ENCODE data around the gene ZBTB46. TPM values are rescaled to one million over a fixed set of nuclear protein-coding genes. Genes with fewer than 3 reads are reported as not detected.

Gene ZBTB46
- total RNA-seq, 2 donors from 2014 or later = 2.1 to 3.2 TPM

DNA sequence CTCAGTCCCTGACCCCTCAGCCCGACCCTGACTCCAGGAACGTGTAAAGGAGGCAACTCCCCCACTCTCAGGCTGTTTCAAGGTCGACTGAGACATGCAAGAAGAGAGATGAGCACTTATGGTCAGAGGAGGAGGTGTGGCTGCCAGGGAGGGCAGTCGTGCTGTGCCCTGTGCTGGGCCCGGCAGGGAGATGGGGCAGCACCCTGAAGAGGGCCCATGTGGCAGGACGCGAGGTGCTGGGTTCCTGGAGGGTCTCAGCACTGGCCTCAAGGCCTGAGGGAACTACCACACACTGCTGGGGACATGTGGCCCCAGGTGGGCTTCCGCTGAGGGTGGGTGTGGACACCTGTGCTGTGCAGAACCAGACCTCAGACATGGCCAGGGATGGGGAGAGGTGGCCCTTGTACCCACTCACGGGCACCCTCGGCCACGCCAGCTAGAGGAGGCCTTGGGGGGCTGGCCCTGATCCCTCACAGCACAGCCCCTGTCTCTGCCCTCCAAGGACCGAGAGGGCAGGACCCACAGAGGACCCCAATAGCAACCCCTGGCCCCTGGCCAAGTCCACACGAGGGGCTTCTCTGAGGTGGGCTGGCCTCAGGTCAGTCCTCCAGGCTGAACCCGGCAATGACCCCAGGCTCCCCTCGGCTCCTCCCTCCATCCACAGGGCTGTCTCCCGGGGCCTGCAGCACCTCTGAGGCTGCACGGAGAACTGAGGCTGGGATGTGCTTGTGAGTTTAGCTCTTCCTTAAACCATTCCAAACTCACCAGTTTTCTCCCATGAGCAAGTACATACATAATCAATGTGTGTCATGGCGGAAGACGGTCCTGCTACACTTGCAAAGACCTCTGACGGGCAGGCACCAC lies 82.8 kb downstream of the ZBTB46 start:
- H3K4me3 ChIP-seq = no peak overlapping the region
- H3K4me1 ChIP-seq = no peaks in the 10 kb centered on the region

DNA sequence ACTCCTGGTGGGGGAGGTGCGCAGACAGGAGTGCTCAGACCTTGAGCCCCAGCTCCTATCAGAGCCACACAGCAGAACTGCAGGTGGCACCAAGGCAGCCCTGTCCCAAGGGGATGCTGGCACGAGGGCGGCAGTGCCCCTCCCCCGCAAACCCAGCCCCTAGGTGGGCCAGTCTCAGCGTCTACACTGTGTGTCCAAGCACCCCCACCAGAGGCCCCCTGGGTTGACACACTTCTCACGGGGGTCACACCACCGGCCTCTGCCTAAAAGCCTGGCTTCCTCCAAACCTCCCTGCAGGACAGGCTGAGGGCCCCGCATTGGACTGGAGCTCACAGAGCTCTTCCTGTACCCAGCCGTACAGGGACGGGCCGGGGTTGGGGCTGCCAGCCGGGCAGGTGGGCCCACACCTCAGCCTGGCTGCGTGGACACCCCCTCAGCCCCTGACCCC lies 83.4 kb downstream of the ZBTB46 start:
- intact Hi-C loops (cut with DNase I) = no loop called here
- Histone ChIP-seq H3K4me3 (no peak overlapping the region), H3K36me3 (no peaks in the 10 kb centered on the region), H3K9me3 (no peaks in the 10 kb centered on the region), H3K4me1 (no peaks in the 10 kb centered on the region), H3K9ac (ENCODE audit: low read depth in 2 of 2, low read length in 2 of 2) (no peak overlapping the region), H3K27me3 (no peaks in the 10 kb centered on the region), H3K27ac (no peak overlapping the region)
- DNase-seq = no peak
- TF ChIP-seq, protein P1, sequence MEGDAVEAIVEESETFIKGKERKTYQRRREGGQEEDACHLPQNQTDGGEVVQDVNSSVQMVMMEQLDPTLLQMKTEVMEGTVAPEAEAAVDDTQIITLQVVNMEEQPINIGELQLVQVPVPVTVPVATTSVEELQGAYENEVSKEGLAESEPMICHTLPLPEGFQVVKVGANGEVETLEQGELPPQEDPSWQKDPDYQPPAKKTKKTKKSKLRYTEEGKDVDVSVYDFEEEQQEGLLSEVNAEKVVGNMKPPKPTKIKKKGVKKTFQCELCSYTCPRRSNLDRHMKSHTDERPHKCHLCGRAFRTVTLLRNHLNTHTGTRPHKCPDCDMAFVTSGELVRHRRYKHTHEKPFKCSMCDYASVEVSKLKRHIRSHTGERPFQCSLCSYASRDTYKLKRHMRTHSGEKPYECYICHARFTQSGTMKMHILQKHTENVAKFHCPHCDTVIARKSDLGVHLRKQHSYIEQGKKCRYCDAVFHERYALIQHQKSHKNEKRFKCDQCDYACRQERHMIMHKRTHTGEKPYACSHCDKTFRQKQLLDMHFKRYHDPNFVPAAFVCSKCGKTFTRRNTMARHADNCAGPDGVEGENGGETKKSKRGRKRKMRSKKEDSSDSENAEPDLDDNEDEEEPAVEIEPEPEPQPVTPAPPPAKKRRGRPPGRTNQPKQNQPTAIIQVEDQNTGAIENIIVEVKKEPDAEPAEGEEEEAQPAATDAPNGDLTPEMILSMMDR (IDR thresholded peaks at IDR 0.05) = no peak

More for the DNA sequence above, 82.8 kb downstream of the ZBTB46 start:
- intact Hi-C loops (cut with DNase I) = no loop called here
- no peak for DNase-seq
- Histone ChIP-seq H3K9ac (ENCODE audit: low read depth in 2 of 2, low read length in 2 of 2) (no peak overlapping the region), H3K36me3 (no peaks in the 10 kb centered on the region), H3K27me3 (no peaks in the 10 kb centered on the region), H3K27ac (no peak overlapping the region), H3K9me3 (no peaks in the 10 kb centered on the region)
- TF ChIP-seq, protein P1 (IDR thresholded peaks at IDR 0.05) = no peak

DNA sequence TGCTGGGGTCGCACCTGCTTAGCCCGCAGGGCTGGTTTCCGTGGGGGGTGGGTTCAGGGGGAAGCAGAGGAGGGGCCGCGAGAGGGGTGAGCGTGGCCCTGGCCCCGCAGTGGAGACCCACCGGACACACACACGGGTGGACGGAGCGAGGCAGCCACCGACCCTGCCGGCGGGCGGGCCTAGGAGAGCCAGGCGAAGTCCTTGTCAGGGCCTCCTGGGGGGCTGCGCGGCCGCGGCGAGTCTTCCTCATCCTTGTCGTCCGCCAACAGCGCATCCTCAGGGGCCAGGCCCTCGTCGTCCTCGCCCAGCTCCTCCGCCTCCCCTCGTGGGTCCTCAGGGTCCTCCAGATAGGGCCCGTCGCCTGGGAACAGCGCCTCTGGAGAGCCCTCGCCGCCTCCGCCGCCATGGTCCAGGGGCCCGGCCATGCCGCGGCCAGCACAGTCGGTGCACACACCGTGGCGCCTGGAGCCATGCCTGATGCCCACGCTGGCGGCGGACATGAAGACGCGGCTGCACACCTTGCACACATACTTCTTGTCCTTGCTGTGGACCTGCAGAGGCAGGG lies 84.2 kb downstream of the ZBTB46 start:
- no peak for DNase-seq
- no peak overlapping the region for H3K9ac ChIP-seq (ENCODE audit: low read depth in 2 of 2, low read length in 2 of 2)
- intact Hi-C loops (cut with DNase I) = no loop called here
- no peaks in the 10 kb centered on the region for H3K9me3 ChIP-seq
- H3K4me3 ChIP-seq = no peak overlapping the region
- no peaks in the 10 kb centered on the region for H3K36me3 ChIP-seq
- TF ChIP-seq, protein P1 (IDR thresholded peaks at IDR 0.05) = no peak
- H3K27ac ChIP-seq = no peak overlapping the region
- no peaks in the 10 kb centered on the region for H3K27me3 ChIP-seq
- H3K4me1 ChIP-seq = no peaks in the 10 kb centered on the region

DNA sequence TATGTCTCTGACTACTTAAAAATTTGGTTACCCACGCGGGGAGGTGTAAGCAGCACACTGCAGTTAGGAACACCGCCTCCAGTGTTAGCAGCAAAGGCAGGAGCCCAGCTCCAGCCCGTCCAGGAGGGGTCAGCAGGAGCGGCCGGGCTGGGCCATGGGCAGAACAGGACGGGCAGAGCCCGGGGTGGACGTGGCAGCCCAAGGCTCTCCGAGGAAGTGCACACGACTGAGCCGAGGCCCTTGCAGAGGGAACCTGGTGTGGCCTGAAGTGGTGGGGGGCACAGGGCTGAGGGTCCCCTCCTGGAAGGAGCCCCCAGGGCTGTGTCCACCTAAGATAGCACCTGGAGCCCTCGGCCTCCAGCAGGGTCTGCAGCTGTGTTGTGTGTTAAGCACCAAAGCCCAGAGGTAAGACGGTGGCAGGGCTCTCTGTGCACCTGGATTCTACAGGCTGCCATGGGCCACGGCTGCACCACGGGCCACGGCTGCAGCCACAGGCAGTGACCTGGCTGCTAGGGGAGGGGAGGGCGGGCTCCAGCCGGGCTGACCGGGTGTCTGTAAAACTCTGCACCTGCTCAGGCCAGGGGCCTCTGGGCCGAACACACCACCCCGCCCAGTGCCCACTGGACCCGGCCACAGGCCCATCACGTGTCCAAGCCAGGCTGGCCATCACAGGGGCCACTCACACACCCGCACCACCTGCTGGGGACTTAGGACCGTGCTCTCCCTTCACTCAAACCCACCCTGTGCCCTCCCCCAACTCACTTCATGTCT lies 84.9 kb downstream of the ZBTB46 start:
- Histone ChIP-seq H3K4me1 (peaks cover 2% of the 10 kb centered on the region), H3K9ac (ENCODE audit: low read depth in 2 of 2, low read length in 2 of 2) (no peak overlapping the region), H3K27ac (no peak overlapping the region), H3K4me3 (no peak overlapping the region), H3K9me3 (no peaks in the 10 kb centered on the region), H3K36me3 (no peaks in the 10 kb centered on the region), H3K27me3 (no peaks in the 10 kb centered on the region)
- intact Hi-C loops (cut with DNase I) = no loop called here
- no peak for DNase-seq
- TF ChIP-seq, protein P1 (IDR thresholded peaks at IDR 0.05) = no peak

DNA sequence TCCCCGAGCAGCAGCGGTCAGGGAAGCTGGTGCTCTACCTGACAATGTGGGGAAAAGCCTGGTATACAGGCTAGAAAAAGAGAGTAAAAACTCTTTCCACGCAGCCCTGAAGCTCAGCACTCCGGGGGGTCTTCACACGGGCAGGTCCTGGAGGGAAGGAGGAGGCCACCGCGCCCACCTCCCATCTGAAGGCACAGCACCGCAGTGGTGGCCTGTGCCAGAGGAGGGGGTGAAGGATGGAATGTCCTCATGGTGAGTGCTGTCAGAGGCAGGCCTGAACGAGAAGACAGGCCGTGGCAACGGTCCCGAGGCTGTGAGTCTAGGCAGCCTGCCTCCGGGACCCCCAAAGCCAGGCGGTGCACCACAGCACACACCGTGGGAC lies 85.6 kb downstream of the ZBTB46 start:
- TF ChIP-seq, protein P1 (IDR thresholded peaks at IDR 0.05) = no peak
- H3K4me1 ChIP-seq = peaks cover 8% of the 10 kb centered on the region
- no peak for DNase-seq
- no peaks in the 10 kb centered on the region for H3K36me3 ChIP-seq
- no peaks in the 10 kb centered on the region for H3K9me3 ChIP-seq
- intact Hi-C loops (cut with DNase I) = no loop called here
- no peak overlapping the region for H3K9ac ChIP-seq (ENCODE audit: low read depth in 2 of 2, low read length in 2 of 2)
- no peak overlapping the region for H3K27ac ChIP-seq
- no peaks in the 10 kb centered on the region for H3K27me3 ChIP-seq
- no peak overlapping the region for H3K4me3 ChIP-seq

Measured in colonic mucosa (tissue), 4 donors.